WI38 (cell line): ENCODE data around the gene CREBBP.

Experiments used
- H3K4me3 ChIP-seq: 2 replicates; pipeline ENCODE4 v1.5.1; 2011; ENCODE audit warnings: low read depth, mild to moderate bottlenecking, control low read depth, low read length
- CTCF ChIP-seq: IDR thresholded peaks from 2 replicates; pipeline ENCODE4 v1.5.1; 2012; ENCODE audit warnings: low read depth, mild to moderate bottlenecking, control low read depth, low read length

Gene CREBBP

DNA sequence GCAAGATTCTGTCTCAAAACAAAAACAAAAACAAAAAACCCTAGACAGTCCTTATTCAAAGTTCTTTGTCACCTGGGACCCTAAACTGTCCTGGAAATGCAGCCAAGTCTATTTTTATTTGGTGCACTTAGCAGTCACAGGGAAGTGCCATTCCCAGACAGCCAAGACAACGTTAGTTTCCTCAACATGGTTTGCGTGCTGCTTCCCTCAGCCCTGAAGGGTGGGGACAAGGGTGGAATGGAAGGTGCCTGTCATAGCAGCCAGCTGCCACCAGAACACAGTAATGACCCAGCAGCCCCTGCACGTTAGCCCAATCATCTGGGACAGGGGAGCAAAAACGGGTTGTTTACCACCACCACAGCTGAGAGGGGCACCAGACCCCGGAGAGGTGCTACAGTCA is 16.9 kb downstream of the CREBBP start:
- TF ChIP-seq CTCF = no peak
- H3K4me3 ChIP-seq = no peak overlapping the region

DNA sequence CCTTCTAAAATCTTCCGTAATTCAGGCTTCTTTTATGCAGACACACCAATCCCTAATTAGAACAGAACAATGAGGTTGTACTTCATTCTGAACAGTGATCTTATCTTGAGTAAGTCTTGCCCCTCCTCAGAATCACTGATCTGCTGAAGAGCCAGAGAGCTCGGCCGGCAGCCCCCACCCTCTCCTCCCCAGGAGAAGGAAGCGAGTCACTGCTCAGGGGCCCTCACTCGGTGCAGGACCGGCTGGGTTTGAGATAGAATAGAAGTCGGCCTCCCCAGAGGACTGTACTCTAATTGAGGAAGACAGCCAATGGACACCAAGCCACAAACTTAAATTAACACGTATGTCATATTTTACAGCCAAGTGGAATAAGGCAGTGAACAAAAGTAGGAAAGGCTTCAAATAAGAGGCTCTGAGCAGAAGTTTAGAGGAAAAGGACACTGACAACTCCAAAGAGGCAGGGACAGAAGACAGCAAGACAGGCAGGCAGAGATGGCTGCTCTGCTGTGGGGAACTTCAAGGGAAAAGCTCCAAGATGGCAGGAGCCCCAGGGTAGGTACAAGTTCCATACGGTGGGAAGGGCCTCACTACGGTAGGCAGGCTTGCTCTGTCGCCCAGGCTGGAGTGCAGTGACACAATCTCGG is 18.6 kb downstream of the CREBBP start:
- H3K4me3 ChIP-seq = no peak overlapping the region

GRCh38 chr16:3859889-3860288 is 20.6 kb downstream of the CREBBP start:
- no peak for TF ChIP-seq CTCF
- no peak overlapping the region for H3K4me3 ChIP-seq

More for the DNA sequence above, 18.6 kb downstream of the CREBBP start:
- no peak for TF ChIP-seq CTCF

DNA sequence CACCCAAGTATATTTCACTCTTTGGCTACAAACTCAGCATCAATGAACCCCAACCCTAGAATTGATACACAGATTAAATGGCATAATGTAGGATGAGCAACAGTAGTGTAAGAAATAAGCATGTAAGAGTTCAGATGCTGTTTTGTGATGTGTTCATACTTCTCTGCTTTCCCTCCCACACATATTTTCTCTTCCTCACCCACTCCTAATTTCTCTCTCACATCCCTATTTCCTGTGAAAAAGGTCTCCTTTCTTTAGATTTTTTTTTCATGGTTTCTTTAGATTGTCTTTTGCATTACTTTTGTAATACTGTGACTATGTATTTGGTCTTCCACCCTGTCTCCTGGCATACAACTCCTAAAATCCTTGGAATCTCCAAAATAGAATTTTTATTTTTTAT is 21.7 kb downstream of the CREBBP start:
- TF ChIP-seq CTCF = no peak
- H3K4me3 ChIP-seq = no peak overlapping the region

- no peak overlapping the region for H3K4me3 ChIP-seq
- no peak for TF ChIP-seq CTCF
These were observed 23.1 kb downstream of the CREBBP start for GRCh38 chr16:3857189-3858043.

DNA sequence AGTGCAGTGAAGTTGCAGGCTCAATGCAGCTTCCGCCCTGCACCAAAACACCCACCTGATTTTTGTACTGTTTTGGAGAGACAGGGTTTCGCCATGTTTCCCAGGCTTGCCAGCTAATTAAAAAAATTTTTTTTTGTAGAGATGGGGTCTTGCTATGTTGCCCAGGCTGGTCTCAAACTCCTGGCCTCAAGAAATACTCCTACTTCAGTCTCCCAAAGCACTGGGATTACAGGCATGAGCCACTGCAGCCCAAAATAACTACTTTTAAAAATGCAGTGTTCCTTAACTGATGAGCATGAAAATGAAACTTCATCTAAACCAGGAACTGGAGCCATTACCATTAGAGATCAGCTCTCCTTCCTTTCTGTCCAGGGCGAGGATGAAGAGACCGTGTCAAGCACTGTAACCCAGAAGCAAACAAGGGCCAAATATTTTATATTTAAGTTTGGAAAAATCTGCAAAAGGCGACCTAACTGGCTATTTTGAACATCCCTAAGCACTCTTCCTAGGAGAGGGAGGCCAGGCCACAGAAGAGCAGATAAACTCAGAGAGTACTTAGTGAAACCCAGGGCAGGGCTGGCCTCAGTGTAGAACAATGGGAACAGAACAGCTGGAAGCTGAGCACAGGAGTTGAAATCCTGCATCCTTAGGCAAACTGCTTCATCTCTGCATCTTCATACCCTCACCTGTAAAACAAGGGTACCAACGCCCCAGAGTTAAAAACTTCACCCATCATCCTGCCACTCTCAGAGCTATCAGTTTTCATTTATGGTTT is 24.0 kb downstream of the CREBBP start:
- H3K4me3 ChIP-seq = no peak overlapping the region
- no peak for TF ChIP-seq CTCF
